ENCODE measurements around the gene VPS33A. TPM values are rescaled to one million over a fixed set of nuclear protein-coding genes. Genes with fewer than 3 reads are reported as not detected.
A peak's percentile ranks its signal among the peaks of the same experiment; 100 is the strongest.

The VPS33A gene
- total RNA-seq, 1 experiment from 2014 or later = 37.6 TPM

GRCh38 chr12:122266230-122266901, at the start of gene VPS33A (continued):
- TF ChIP-seq, protein P1, sequence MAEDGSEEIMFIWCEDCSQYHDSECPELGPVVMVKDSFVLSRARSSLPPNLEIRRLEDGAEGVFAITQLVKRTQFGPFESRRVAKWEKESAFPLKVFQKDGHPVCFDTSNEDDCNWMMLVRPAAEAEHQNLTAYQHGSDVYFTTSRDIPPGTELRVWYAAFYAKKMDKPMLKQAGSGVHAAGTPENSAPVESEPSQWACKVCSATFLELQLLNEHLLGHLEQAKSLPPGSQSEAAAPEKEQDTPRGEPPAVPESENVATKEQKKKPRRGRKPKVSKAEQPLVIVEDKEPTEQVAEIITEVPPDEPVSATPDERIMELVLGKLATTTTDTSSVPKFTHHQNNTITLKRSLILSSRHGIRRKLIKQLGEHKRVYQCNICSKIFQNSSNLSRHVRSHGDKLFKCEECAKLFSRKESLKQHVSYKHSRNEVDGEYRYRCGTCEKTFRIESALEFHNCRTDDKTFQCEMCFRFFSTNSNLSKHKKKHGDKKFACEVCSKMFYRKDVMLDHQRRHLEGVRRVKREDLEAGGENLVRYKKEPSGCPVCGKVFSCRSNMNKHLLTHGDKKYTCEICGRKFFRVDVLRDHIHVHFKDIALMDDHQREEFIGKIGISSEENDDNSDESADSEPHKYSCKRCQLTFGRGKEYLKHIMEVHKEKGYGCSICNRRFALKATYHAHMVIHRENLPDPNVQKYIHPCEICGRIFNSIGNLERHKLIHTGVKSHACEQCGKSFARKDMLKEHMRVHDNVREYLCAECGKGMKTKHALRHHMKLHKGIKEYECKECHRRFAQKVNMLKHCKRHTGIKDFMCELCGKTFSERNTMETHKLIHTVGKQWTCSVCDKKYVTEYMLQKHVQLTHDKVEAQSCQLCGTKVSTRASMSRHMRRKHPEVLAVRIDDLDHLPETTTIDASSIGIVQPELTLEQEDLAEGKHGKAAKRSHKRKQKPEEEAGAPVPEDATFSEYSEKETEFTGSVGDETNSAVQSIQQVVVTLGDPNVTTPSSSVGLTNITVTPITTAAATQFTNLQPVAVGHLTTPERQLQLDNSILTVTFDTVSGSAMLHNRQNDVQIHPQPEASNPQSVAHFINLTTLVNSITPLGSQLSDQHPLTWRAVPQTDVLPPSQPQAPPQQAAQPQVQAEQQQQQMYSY (CRISPR knock-in tag; IDR thresholded peaks at IDR 0.05) = no peak; the same call in 1 of the 2 replicates
- TF ChIP-seq ATF1 (CRISPR knock-in tag; IDR thresholded peaks at IDR 0.05) (no peak; the same call in 1 of the 2 replicates), ZNF532 (CRISPR knock-in tag; IDR thresholded peaks at IDR 0.05; ENCODE audit: borderline replicate concordance) (no peak), ZBTB21 (CRISPR knock-in tag; IDR thresholded peaks at IDR 0.05; ENCODE audit: borderline replicate concordance) (peak; percentile 58; the same call in 1 of the 2 replicates), TEAD1 (CRISPR knock-in tag; IDR thresholded peaks at IDR 0.05) (peak; percentile 90), ZNF263 (CRISPR knock-in tag; IDR thresholded peaks at IDR 0.05; ENCODE audit: low read depth) (0 out of 2 replicates have a peak, but pooled peaks have one; percentile 62), E2F1 (CRISPR knock-in tag; IDR thresholded peaks at IDR 0.05) (no peak), HMGXB4 (CRISPR knock-in tag; IDR thresholded peaks at IDR 0.05) (peak; percentile 72; the same call in 1 of the 2 replicates), TP53 (CRISPR knock-in tag; IDR thresholded peaks at IDR 0.05) (0 out of 2 replicates have a peak, but pooled peaks have one; percentile 32), HMGA2 (CRISPR knock-in tag; IDR thresholded peaks at IDR 0.05) (no peak), RORB (CRISPR knock-in tag; IDR thresholded peaks at IDR 0.05) (no peak), NR2C2 (CRISPR knock-in tag; IDR thresholded peaks at IDR 0.05) (no peak), ZNF138 (CRISPR knock-in tag; conservative IDR thresholded peaks at IDR 0.05) (no peak), IRF2 (CRISPR knock-in tag; IDR thresholded peaks at IDR 0.05; ENCODE audit: borderline replicate concordance, low read depth) (no peak)
- TF ChIP-seq, protein P2, sequence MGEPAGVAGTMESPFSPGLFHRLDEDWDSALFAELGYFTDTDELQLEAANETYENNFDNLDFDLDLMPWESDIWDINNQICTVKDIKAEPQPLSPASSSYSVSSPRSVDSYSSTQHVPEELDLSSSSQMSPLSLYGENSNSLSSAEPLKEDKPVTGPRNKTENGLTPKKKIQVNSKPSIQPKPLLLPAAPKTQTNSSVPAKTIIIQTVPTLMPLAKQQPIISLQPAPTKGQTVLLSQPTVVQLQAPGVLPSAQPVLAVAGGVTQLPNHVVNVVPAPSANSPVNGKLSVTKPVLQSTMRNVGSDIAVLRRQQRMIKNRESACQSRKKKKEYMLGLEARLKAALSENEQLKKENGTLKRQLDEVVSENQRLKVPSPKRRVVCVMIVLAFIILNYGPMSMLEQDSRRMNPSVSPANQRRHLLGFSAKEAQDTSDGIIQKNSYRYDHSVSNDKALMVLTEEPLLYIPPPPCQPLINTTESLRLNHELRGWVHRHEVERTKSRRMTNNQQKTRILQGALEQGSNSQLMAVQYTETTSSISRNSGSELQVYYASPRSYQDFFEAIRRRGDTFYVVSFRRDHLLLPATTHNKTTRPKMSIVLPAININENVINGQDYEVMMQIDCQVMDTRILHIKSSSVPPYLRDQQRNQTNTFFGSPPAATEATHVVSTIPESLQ (CRISPR knock-in tag; IDR thresholded peaks at IDR 0.05) = no peak
- TF ChIP-seq, protein P3, sequence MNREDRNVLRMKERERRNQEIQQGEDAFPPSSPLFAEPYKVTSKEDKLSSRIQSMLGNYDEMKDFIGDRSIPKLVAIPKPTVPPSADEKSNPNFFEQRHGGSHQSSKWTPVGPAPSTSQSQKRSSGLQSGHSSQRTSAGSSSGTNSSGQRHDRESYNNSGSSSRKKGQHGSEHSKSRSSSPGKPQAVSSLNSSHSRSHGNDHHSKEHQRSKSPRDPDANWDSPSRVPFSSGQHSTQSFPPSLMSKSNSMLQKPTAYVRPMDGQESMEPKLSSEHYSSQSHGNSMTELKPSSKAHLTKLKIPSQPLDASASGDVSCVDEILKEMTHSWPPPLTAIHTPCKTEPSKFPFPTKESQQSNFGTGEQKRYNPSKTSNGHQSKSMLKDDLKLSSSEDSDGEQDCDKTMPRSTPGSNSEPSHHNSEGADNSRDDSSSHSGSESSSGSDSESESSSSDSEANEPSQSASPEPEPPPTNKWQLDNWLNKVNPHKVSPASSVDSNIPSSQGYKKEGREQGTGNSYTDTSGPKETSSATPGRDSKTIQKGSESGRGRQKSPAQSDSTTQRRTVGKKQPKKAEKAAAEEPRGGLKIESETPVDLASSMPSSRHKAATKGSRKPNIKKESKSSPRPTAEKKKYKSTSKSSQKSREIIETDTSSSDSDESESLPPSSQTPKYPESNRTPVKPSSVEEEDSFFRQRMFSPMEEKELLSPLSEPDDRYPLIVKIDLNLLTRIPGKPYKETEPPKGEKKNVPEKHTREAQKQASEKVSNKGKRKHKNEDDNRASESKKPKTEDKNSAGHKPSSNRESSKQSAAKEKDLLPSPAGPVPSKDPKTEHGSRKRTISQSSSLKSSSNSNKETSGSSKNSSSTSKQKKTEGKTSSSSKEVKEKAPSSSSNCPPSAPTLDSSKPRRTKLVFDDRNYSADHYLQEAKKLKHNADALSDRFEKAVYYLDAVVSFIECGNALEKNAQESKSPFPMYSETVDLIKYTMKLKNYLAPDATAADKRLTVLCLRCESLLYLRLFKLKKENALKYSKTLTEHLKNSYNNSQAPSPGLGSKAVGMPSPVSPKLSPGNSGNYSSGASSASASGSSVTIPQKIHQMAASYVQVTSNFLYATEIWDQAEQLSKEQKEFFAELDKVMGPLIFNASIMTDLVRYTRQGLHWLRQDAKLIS (CRISPR knock-in tag; IDR thresholded peaks at IDR 0.05; ENCODE audit: borderline replicate concordance) = no peak
- TF ChIP-seq, protein P4, sequence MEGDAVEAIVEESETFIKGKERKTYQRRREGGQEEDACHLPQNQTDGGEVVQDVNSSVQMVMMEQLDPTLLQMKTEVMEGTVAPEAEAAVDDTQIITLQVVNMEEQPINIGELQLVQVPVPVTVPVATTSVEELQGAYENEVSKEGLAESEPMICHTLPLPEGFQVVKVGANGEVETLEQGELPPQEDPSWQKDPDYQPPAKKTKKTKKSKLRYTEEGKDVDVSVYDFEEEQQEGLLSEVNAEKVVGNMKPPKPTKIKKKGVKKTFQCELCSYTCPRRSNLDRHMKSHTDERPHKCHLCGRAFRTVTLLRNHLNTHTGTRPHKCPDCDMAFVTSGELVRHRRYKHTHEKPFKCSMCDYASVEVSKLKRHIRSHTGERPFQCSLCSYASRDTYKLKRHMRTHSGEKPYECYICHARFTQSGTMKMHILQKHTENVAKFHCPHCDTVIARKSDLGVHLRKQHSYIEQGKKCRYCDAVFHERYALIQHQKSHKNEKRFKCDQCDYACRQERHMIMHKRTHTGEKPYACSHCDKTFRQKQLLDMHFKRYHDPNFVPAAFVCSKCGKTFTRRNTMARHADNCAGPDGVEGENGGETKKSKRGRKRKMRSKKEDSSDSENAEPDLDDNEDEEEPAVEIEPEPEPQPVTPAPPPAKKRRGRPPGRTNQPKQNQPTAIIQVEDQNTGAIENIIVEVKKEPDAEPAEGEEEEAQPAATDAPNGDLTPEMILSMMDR (IDR thresholded peaks at IDR 0.05) = no peak
